Measurements from ENCODE around the gene RHBDL1. TPM values are rescaled to one million over a fixed set of nuclear protein-coding genes. Genes with fewer than 3 reads are reported as not detected.

The RHBDL1 gene
- total and polyA plus RNA-seq, 9 of the 15 experiments (the other 6 are each of a cell fraction or from before 2014, with no cell fraction given), result 0.03 to 5.6 (median 1.3) TPM; not detected in 1

- no peak for TF ChIP-seq JUNB (CRISPR knock-in tag; conservative IDR thresholded peaks at IDR 0.05)
- no peak for TF ChIP-seq WHSC1 (IDR thresholded peaks at IDR 0.05; ENCODE audit: low read length)
- TF ChIP-seq RBM39 (optimal IDR thresholded peaks at IDR 0.05; ENCODE audit: low read depth, low read length), result no peak
- no peak for TF ChIP-seq ZNF518B (CRISPR knock-in tag; IDR thresholded peaks at IDR 0.05)
- no peak for TF ChIP-seq FOXJ3 (CRISPR knock-in tag; IDR thresholded peaks at IDR 0.05)
- TF ChIP-seq NRF1 (conservative IDR thresholded peaks at IDR 0.05 in 1 of 2, IDR thresholded peaks at IDR 0.05 in 1 of 2), result peak; percentile 84 to 88
- TF ChIP-seq HNRNPL (IDR thresholded peaks at IDR 0.05; ENCODE audit: low read depth, low read length), result peak; percentile 87; the same call in 1 of the 2 replicates
- no peak for TF ChIP-seq SNRNP70 (optimal IDR thresholded peaks at IDR 0.05; ENCODE audit: low read depth, low read length)
- no peak for TF ChIP-seq SMC3 (conservative IDR thresholded peaks at IDR 0.05; ENCODE audit: insufficient read depth, low read depth, low read length)
- TF ChIP-seq HDAC1 (IDR thresholded peaks at IDR 0.05), result peak in 1 of 2 experiments; percentile 86; a peak in 2 of 4 replicates
- TF ChIP-seq MCM3 (IDR thresholded peaks at IDR 0.05), result no peak
- no peak for TF ChIP-seq HDAC3 (IDR thresholded peaks at IDR 0.05; ENCODE audit: borderline replicate concordance, partially characterized antibody)
- TF ChIP-seq GABPA (tag; conservative IDR thresholded peaks at IDR 0.05; ENCODE audit: low read depth), result 0 out of 2 replicates have a peak, but pooled peaks have one; percentile 32
- TF ChIP-seq NFYB (IDR thresholded peaks at IDR 0.05; ENCODE audit: extremely low read depth, insufficient read length), result no peak
- peak; percentile 74 for TF ChIP-seq ZBTB2 (IDR thresholded peaks at IDR 0.05)
- no peak for TF ChIP-seq PRDM10 (IDR thresholded peaks at IDR 0.05; ENCODE audit: partially characterized antibody)
- no peak for TF ChIP-seq EP300 (IDR thresholded peaks at IDR 0.05; ENCODE audit: low read length)
- TF ChIP-seq PHB (CRISPR knock-in tag; IDR thresholded peaks at IDR 0.05), result no peak
- no peak for TF ChIP-seq ZNF133 (CRISPR knock-in tag; IDR thresholded peaks at IDR 0.05)
- no peak for TF ChIP-seq ZNF57 (CRISPR knock-in tag; IDR thresholded peaks at IDR 0.05)
- TF ChIP-seq ZNF699 (CRISPR knock-in tag; IDR thresholded peaks at IDR 0.05; ENCODE audit: insufficient replicate concordance), result no peak
These were observed 20.1 kb downstream of the RHBDL1 start (continued) for GRCh38 chr16:695355-696089.

Data from K562 (cell line).